ENCODE results near the gene PHF23. TPM values are rescaled to one million over a fixed set of nuclear protein-coding genes. Genes with fewer than 3 reads are reported as not detected.

PHF23 gene
- total RNA-seq, 1 donor from 2014 or later, result 27.4 TPM

DNA sequence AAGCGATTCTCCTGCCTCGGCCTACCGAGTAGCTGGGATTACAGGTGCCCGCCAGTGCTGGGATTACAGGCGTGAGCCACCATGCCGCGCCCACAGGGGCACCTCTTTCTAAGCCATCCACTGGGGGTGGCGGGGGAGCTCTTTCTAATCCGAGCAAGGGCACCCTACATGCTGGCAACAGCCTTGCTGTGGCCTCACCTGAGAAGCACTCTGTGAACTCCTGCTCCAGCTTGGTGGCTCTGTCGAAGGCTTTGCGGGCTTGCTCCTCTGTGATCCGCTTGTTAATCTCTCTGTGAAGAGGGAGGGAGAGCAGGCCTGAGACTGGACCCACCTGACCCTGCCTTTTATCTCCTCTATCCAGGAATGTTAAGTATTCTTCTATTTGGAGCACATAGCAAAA is 48.2 kb downstream of the PHF23 start:
- no peak for DNase-seq (ENCODE audit: low read depth)
- TF ChIP-seq CTCF (IDR thresholded peaks at IDR 0.05; ENCODE audit: insufficient read depth, low read length, severe bottlenecking), result no peak

DNA sequence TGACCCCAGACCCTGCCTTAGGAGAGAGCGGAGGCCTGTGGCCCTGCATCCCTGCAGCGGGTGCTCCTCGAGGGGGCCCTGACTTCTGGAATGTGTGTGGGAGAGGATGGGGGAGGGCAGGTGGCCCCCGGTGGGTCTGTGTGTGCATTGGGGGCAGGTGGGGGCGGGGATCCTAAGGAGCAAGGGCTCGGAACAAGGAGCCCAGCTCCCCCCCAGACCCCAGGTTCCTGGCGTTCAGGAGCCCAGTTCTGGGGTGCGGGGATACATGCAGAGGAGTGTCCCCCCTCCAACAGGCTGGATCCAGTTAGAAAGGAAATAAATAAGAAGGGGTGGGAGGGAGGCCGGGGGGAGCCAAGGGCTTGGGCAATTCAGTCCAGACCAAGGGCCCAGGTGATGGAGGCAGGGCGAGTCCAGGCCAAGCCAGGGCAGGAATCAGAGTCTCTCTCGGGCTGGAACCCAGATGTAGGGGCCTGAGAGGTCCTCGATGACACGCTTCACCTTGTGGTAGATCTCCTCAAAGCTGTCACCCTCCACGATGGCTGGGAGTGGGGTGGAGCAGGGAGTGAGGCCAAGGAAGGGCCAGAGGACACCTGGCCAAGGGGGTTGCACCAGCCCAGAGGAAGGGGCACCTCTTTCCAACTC is 48.9 kb downstream of the PHF23 start:
- H3K36me3 ChIP-seq (ENCODE audit: control insufficient read depth, insufficient read depth, low read length), result no peaks in the 10 kb centered on the region
- no peak for TF ChIP-seq CTCF (IDR thresholded peaks at IDR 0.05; ENCODE audit: insufficient read depth, low read length, severe bottlenecking)
- FAIRE-seq, result no peak
- DNase-seq (ENCODE audit: low read depth), result no peak
- no peak overlapping the region for H3K4me3 ChIP-seq (ENCODE audit: low read depth, low read length)
- no peaks in the 10 kb centered on the region for H3K27me3 ChIP-seq (ENCODE audit: control insufficient read depth, insufficient read depth, low read length)

More for the DNA sequence above, 48.2 kb downstream of the PHF23 start:
- no peak overlapping the region for H3K4me3 ChIP-seq (ENCODE audit: low read depth, low read length)
- H3K36me3 ChIP-seq (ENCODE audit: control insufficient read depth, insufficient read depth, low read length), result no peaks in the 10 kb centered on the region
- FAIRE-seq, result no peak
- no peaks in the 10 kb centered on the region for H3K27me3 ChIP-seq (ENCODE audit: control insufficient read depth, insufficient read depth, low read length)

DNA sequence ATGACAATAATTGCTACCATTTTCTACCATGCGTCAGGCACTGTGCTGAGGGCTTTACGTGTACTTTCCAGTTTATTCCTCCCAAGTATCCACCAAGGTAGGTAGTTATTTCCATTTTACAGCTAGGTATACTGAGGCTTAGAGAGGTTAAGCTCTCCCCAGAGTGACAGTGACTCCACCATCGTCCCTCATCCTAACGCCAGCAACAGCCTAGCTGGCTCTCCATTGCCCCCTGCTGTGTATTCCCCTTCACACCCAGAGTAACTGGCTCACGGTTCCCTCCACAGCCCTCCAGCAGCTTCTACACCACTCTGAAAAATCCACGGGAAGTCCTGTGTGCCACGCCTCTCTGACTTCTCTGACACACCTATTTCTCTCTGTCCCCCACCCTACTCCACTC is 53.0 kb downstream of the PHF23 start:
- no peak for DNase-seq (ENCODE audit: low read depth)
- H3K4me3 ChIP-seq (ENCODE audit: low read depth, low read length), result no peak overlapping the region
- TF ChIP-seq CTCF (IDR thresholded peaks at IDR 0.05; ENCODE audit: insufficient read depth, low read length, severe bottlenecking), result peak; percentile 4
- H3K36me3 ChIP-seq (ENCODE audit: control insufficient read depth, insufficient read depth, low read length), result no peaks in the 10 kb centered on the region
- no peaks in the 10 kb centered on the region for H3K27me3 ChIP-seq (ENCODE audit: control insufficient read depth, insufficient read depth, low read length)
- no peak for FAIRE-seq

Other genes starting within 250 kb of the PHF23 start
- gene ALOX12, start 243.4 kb downstream of the PHF23 start, total RNA-seq, result 0.26 and 1.2 TPM in 2 replicates
- 5.3 and 25.5 TPM in 2 replicates for gene RNASEK, start 226.8 kb downstream of the PHF23 start, total RNA-seq
- gene BCL6B, start 216.4 kb downstream of the PHF23 start, total RNA-seq, result not detected in 2 replicates
- gene SLC16A13, start 203.4 kb downstream of the PHF23 start, total RNA-seq, result 0.26 and 1.2 TPM in 2 replicates
- gene SLC16A11, start 195.4 kb downstream of the PHF23 start, total RNA-seq, result 0.38 TPM in 1 of 2 replicates, not detected in the other
- not detected in 2 replicates for gene CLEC10A, start 159.2 kb downstream of the PHF23 start, total RNA-seq
- gene ASGR2, start 124.6 kb downstream of the PHF23 start, total RNA-seq, result not detected in 2 replicates
- gene ASGR1, start 60.1 kb downstream of the PHF23 start, total RNA-seq, result under 0.01 and 0.38 TPM in 2 replicates
- gene DLG4, start 19.6 kb downstream of the PHF23 start, total RNA-seq, result 1.8 and 1.9 TPM in 2 replicates
- 216 and 277 TPM in 2 replicates for gene ACADVL, start 19.5 kb downstream of the PHF23 start, total RNA-seq
- 52.1 and 55.3 TPM in 2 replicates for gene DVL2, start 4.9 kb downstream of the PHF23 start, total RNA-seq
- 50.8 and 64.3 TPM in 2 replicates for gene GABARAP, start 3.0 kb upstream of the PHF23 start, total RNA-seq
- gene CTDNEP1, start 12.3 kb upstream of the PHF23 start, total RNA-seq, result 17.6 and 25.3 TPM in 2 replicates
- 16.5 and 20.0 TPM in 2 replicates for gene ELP5, start 12.8 kb upstream of the PHF23 start, total RNA-seq
- 546 and 850 TPM in 2 replicates for gene CLDN7, start 23.0 kb upstream of the PHF23 start, total RNA-seq
- under 0.01 and 0.13 TPM in 2 replicates for gene SLC2A4, start 42.3 kb upstream of the PHF23 start, total RNA-seq
- gene YBX2, start 55.2 kb upstream of the PHF23 start, total RNA-seq, result 0.26 and 1.0 TPM in 2 replicates
- gene EIF5A, start 68.2 kb upstream of the PHF23 start, total RNA-seq, result 653 and 709 TPM in 2 replicates
- gene GPS2, start 75.9 kb upstream of the PHF23 start, total RNA-seq, result 22.4 and 35.7 TPM in 2 replicates
- gene NEURL4, start 89.9 kb upstream of the PHF23 start, total RNA-seq, result 14.7 and 17.7 TPM in 2 replicates
- 0.26 and 4.2 TPM in 2 replicates for gene ACAP1, start 97.1 kb upstream of the PHF23 start, total RNA-seq
- gene KCTD11, start 112.7 kb upstream of the PHF23 start, total RNA-seq, result 24.2 and 26.6 TPM in 2 replicates
- gene TMEM95, start 115.7 kb upstream of the PHF23 start, total RNA-seq, result not detected in 2 replicates
- 7.4 and 11.8 TPM in 2 replicates for gene TNK1, start 141.6 kb upstream of the PHF23 start, total RNA-seq
- gene PLSCR3, start 155.1 kb upstream of the PHF23 start, total RNA-seq, result 9.0 and 13.2 TPM in 2 replicates
- gene TMEM256, start 164.6 kb upstream of the PHF23 start, total RNA-seq, result 40.3 and 67.7 TPM in 2 replicates
- gene NLGN2, start 168.4 kb upstream of the PHF23 start, total RNA-seq, result 0.79 and 1.2 TPM in 2 replicates
- 0.13 TPM in 1 of 2 replicates, not detected in the other for gene SPEM1, start 180.9 kb upstream of the PHF23 start, total RNA-seq
- not detected in 2 replicates for gene SPEM2, start 186.2 kb upstream of the PHF23 start, total RNA-seq
- gene SPEM3, start 189.4 kb upstream of the PHF23 start, total RNA-seq, result not detected in 2 replicates
- 7.3 and 12.6 TPM in 2 replicates for gene TMEM102, start 196.0 kb upstream of the PHF23 start, total RNA-seq
- 12.4 and 28.3 TPM in 2 replicates for gene FGF11, start 200.1 kb upstream of the PHF23 start, total RNA-seq
- gene CHRNB1, start 205.6 kb upstream of the PHF23 start, total RNA-seq, result 9.7 and 16.8 TPM in 2 replicates
- gene ZBTB4, start 240.2 kb upstream of the PHF23 start, total RNA-seq, result 8.7 and 9.2 TPM in 2 replicates
- not detected in 2 replicates for gene SLC35G6, start 242.0 kb upstream of the PHF23 start, total RNA-seq
- gene POLR2A, start 244.9 kb upstream of the PHF23 start, total RNA-seq, result 38.4 and 79.6 TPM in 2 replicates